ENCODE measurements around the gene BRIP1.
"Not testable (repeated sequence)": the region's sequence is repeated elsewhere in the genome, so short reads cannot be mapped to it uniquely, and the experiment has no call there.

BRIP1 gene

GRCh38 chr17:61723183-61723582 is 140.1 kb downstream of the BRIP1 start:
- no peak for DNase-seq

- DNase-seq: no peak
These were observed 140.9 kb downstream of the BRIP1 start for GRCh38 chr17:61722398-61722797.

- DNase-seq: no peak
These were observed 143.1 kb downstream of the BRIP1 start for GRCh38 chr17:61720016-61720795.

GRCh38 chr17:61719220-61719619 is 144.1 kb downstream of the BRIP1 start:
- DNase-seq: not testable (repeated sequence)

- no peak for DNase-seq
These were observed 145.3 kb downstream of the BRIP1 start for GRCh38 chr17:61718022-61718421.

- no peak for DNase-seq
These were observed 146.0 kb downstream of the BRIP1 start for GRCh38 chr17:61717352-61717751.

- DNase-seq: no peak
These were observed 147.0 kb downstream of the BRIP1 start for GRCh38 chr17:61716225-61716829.

- no peak for DNase-seq
These were observed 148.0 kb downstream of the BRIP1 start for GRCh38 chr17:61715348-61715747.

GRCh38 chr17:61714300-61714699 is 149.0 kb downstream of the BRIP1 start:
- no peak for DNase-seq

GRCh38 chr17:61713035-61713434 is 150.3 kb downstream of the BRIP1 start:
- DNase-seq: no peak

- DNase-seq: no peak
These were observed 152.8 kb downstream of the BRIP1 start for GRCh38 chr17:61710546-61710945.

GRCh38 chr17:61709567-61709966 is 153.8 kb downstream of the BRIP1 start:
- no peak for DNase-seq

- no peak for DNase-seq
These were observed 158.3 kb downstream of the BRIP1 start for GRCh38 chr17:61704935-61705449.

GRCh38 chr17:61702450-61702849 is 160.9 kb downstream of the BRIP1 start:
- DNase-seq: no peak

GRCh38 chr17:61701978-61702377 is 161.3 kb downstream of the BRIP1 start:
- DNase-seq: no peak

- no peak for DNase-seq
These were observed 162.0 kb downstream of the BRIP1 start for GRCh38 chr17:61701334-61701733.

- no peak for DNase-seq
These were observed 163.1 kb downstream of the BRIP1 start for GRCh38 chr17:61700252-61700651.

GRCh38 chr17:61699694-61700093 is 163.6 kb downstream of the BRIP1 start:
- no peak for DNase-seq

- no peak for DNase-seq
These were observed 164.3 kb downstream of the BRIP1 start for GRCh38 chr17:61699032-61699431.

- no peak for DNase-seq
These were observed 165.1 kb downstream of the BRIP1 start for GRCh38 chr17:61698244-61698643.

GRCh38 chr17:61695779-61696337 is 167.5 kb downstream of the BRIP1 start:
- DNase-seq: no peak

- DNase-seq: no peak
These were observed 169.2 kb downstream of the BRIP1 start for GRCh38 chr17:61694095-61694494.

GRCh38 chr17:61689610-61690180 is 173.6 kb downstream of the BRIP1 start:
- no peak for DNase-seq

GRCh38 chr17:61687769-61688168 is 175.6 kb downstream of the BRIP1 start:
- DNase-seq: no peak
